Measurements from ENCODE around the gene QSOX2.

DNA sequence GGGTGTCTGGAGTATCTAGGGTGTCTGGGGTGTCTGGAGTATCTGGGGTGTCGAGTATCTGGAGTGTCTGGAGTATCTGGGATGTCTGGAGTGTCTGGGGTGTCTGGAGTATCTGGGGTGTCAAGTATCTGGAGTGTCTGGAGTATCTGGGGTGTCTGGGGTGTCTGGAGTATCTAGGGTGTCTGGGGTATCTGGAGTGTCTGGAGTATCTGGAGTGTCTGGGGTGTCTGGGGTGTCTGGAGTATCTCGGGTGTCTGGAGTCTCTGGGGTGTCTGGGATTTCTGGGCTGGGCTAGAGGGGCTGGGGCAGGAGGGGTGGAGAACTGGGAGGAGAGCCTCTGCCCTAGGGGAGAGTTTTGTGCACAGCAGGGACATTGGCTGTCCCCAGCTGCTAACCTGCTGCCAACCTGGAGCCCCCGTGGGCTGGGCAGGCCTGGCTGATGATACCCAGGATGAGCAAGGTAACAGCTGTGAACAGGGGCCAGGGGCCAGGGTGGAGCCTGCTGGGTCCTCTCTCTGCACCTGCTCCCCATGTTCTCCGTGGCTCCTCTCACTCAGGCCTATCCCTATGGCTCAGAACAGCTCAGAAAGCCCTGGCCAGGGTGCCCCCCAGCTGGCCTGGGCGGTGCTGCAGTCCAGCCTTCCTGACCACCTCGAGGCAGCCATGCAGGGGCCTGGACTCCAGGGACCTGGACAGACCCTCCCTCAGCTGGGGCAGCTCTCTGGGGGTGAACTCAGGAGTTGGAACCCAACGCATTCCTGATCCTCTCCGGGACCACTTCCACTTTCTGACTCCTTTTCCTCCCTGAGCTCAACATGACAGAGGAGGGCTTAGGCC, 70.6 kb downstream of the QSOX2 start:
- TF ChIP-seq, protein P1, sequence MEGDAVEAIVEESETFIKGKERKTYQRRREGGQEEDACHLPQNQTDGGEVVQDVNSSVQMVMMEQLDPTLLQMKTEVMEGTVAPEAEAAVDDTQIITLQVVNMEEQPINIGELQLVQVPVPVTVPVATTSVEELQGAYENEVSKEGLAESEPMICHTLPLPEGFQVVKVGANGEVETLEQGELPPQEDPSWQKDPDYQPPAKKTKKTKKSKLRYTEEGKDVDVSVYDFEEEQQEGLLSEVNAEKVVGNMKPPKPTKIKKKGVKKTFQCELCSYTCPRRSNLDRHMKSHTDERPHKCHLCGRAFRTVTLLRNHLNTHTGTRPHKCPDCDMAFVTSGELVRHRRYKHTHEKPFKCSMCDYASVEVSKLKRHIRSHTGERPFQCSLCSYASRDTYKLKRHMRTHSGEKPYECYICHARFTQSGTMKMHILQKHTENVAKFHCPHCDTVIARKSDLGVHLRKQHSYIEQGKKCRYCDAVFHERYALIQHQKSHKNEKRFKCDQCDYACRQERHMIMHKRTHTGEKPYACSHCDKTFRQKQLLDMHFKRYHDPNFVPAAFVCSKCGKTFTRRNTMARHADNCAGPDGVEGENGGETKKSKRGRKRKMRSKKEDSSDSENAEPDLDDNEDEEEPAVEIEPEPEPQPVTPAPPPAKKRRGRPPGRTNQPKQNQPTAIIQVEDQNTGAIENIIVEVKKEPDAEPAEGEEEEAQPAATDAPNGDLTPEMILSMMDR (conservative IDR thresholded peaks at IDR 0.05; ENCODE audit: low read depth, low read length) = no peak
- TF ChIP-seq EZH2phosphoT487 (IDR thresholded peaks at IDR 0.05; ENCODE audit: borderline replicate concordance, low read length) (no peak), EZH2 (IDR thresholded peaks at IDR 0.05; ENCODE audit: low read length, unreplicated experiment) (no peak)

Data from PC-3 (cell line).